HG03439 (cell line): ENCODE measurements around the gene CASZ1.

Source experiments
- ATAC-seq: cut with Tn5 transposase; IDR thresholded peaks from one replicate; pipeline ENCODE4 v1.9.1; 2021; ENCODE audit warnings: mild to moderate bottlenecking, moderate library complexity; ENCODE audit not compliant: unreplicated experiment

The CASZ1 gene

DNA sequence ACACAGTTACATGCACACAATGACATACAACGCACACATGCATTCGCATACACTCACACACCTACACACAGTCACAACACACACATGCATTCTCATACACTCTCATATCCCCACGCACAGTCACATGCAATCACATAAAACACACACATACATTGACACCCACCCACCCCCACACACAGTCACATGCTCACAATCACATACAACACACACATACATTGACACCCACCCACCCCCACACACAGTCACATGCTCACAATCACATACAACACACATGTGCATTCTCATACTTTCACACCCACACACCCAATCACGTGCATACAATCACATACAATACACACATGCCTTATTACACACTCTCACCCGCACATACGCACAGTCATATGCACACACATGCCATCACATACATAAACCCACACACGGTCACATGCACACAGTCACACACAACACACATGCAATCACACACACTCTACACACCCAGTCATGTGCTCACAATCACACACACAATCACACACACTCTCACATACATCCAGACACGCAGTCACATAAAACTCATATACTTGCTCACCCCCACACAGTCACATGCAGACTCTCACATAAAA lies 134.3 kb downstream of the CASZ1 start:
- no peak for ATAC-seq

GRCh38 chr1:10661453-10661852 lies 135.0 kb downstream of the CASZ1 start:
- no peak for ATAC-seq

- no peak for ATAC-seq
Measured at GRCh38 chr1:10659646-10660540, 136.6 kb downstream of the CASZ1 start.

GRCh38 chr1:10659218-10659617 lies 137.2 kb downstream of the CASZ1 start:
- ATAC-seq, result no peak

DNA sequence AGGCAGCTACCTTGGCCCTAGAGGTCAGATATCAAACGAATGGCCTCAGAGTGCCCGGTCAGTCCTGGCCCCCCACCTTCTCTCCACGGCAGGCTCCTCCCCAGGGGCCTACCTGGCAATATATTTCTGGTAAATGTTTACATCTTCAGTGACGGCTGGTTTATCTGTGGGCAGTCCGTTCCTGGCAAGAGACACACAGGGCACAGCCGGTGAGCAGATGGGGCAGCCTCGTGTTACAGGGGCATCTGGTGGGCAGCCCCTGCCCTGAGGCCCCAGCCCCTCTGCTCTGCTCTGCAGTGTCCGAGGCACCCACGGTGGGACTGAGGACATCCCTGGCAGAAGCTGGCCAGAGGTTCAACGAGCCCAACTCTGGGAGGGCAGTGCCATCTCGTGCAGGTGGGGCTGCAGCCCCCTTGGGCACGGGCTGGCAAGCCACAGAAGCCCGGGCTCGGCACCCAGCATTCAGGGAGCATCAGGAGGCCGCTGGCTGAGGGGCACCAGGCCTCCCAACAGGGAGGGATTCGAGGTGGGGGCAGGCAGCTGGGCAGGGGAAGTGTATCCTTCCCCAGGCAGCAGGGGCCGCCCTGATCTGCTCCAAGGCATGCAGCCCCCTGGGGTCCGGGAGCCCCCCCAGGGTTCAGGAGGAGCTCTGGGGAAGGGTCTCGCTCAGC lies 137.9 kb downstream of the CASZ1 start:
- ATAC-seq, result no peak

DNA sequence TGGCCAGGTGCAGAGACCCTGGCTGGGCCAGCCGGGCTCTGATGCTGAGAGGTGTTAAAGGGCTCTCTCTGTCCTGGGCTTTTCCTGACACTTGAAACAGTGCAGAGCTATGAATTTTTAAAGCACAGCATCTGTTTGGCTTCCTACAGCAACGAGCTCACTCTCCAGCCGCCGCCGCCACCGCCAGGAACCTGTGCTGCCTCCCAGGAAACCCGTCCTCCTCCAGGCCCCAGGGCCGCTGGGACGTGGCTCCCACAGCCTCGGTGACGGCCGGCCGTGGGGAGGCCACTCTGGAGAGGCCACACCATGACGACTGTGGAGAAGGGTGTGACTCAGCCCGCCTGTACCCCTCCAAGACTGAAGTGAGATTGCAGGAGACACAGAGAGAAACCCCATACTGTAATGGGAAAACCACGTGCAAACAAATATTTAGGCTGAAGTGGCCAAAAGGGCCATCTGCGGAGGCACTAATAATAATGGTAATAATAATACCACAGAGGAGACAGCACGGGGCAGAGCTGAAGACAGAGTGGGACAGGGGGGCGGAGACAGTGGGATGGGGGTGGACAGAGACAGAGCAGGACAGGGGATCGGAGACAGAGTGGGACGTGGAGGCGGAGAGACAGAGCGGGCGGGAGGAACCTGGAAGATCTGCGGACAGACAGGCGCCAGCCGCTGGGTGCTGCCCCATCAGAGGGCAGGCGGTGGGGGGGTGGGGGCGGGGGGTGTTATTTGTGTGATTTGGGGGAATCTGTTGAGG lies 139.2 kb downstream of the CASZ1 start:
- no peak for ATAC-seq

GRCh38 chr1:10656431-10656830 lies 140.0 kb downstream of the CASZ1 start:
- ATAC-seq, result no peak

GRCh38 chr1:10655002-10655401 lies 141.4 kb downstream of the CASZ1 start:
- ATAC-seq, result no peak

- no peak for ATAC-seq
Measured at GRCh38 chr1:10653370-10654125, 142.9 kb downstream of the CASZ1 start.

- ATAC-seq, result no peak
Measured at GRCh38 chr1:10652626-10653025, 143.8 kb downstream of the CASZ1 start.

GRCh38 chr1:10651793-10652192 lies 144.7 kb downstream of the CASZ1 start:
- no peak for ATAC-seq

GRCh38 chr1:10651389-10651766 lies 145.1 kb downstream of the CASZ1 start:
- no peak for ATAC-seq

DNA sequence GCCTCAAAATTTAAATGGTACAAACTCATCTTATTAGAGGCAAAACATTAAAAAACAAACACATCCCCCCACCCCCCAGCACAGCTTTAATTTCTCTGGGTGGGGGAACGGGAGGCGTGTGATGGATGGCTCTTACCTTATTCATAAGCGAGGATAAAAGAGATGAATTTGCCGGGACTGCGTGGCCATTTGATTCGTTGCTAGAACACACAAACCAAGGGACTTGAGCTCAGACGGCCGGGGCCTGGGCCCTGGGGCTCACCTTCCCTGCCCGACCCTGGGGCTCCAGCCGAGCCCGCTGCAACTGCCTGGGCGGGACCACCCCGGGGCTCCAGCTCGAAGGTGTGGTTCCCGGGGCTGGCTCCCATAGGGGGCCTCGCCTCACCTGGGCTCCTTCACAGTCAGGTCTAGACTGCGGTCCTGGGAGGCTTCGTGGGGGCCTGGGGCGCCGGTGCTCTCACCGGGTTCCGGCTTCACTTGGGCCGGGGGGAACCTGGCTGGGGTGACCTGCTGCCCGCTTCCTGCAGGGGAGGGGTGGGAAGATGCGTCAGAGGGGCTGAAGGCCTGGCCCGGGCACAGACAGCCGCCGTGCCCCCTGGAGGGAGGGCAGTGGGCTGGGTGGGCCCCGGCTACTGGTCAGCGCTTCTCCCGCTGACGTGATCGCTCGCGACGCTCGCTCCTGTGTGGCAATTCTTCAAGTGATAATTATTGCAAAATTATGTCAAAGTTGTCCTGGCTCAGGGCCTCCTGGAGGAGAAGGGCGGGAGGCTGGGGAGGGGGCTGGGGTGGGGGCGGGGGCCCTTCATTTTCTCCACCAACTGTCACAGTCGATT lies 145.7 kb downstream of the CASZ1 start:
- no peak for ATAC-seq

GRCh38 chr1:10649517-10650201 lies 146.8 kb downstream of the CASZ1 start:
- ATAC-seq, result no peak

- no peak for ATAC-seq
Measured at GRCh38 chr1:10648689-10649516, 147.5 kb downstream of the CASZ1 start.

GRCh38 chr1:10647414-10648170 lies 148.9 kb downstream of the CASZ1 start:
- no peak for ATAC-seq

DNA sequence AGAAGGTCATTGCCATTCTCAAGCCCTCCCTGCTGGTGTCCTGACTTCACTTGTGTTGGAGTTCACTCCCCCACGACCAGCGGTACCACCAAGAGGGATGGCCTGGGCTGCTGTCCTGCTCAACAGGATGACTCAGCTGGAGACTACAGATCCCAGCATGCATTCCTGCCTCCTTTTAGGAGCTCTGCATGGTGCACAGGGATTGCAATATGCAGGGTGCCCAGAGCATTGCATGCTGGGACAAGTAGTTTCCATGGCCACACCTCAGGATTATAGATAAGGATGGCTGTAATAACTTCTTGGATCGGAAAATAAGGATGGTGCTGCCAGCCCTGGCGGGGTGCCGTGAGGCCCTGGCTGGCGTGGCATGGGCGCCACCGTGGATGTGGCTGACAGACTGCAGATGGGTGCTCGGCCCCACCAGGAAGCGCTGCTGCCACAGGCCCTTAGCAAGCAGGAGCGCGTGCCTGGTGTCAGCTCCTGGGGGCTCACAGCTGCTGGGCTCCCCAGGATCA lies 150.0 kb downstream of the CASZ1 start:
- no peak for ATAC-seq
